Heart left ventricle (tissue), 16 donors: ENCODE data around the gene MIA2. TPM values are rescaled to one million over a fixed set of nuclear protein-coding genes. Genes with fewer than 3 reads are reported as not detected.
A peak's percentile ranks its signal among the peaks of the same experiment; 100 is the strongest.

Experiments used
- ATAC-seq, 4 donors: fragments of 200-7000 bp; cut with Tn5 transposase; one replicate each; pipeline ENCODE4 v1.9.1; 2020 to 2022; ENCODE audit warnings: moderate library complexity in 4 of 4, mild to moderate bottlenecking in 3 of 4, moderate number of reproducible peaks in 1 of 4
- DNase-seq, 5 donors: peaks; one replicate each; pipeline ENCODE4 v3.0.0-alpha.2; 2020
- H3K27ac ChIP-seq, 12 donors: fragments of 200-600 bp; sonication (generic) in 4 of 12; one replicate each; pipeline versions ENCODE4 v1.5.0 to v1.8.0; 2016 to 2022; ENCODE audit warnings: mild to moderate bottlenecking in 2 of 12
- H3K27me3 ChIP-seq, 9 donors: fragments of 200-600 bp; sonication (generic) in 2 of 9; one replicate each; pipeline versions ENCODE4 v1.5.1 to v1.8.0; 2016 to 2022; ENCODE audit warnings: mild to moderate bottlenecking in 3 of 9
- H3K36me3 ChIP-seq, 9 donors: fragments of 200-600 bp; sonication (generic) in 2 of 9; one replicate each; pipeline versions ENCODE4 v1.5.0 to v1.8.0; 2018 to 2022; ENCODE audit warnings: mild to moderate bottlenecking in 2 of 9
- H3K4me1 ChIP-seq, 12 donors: fragments of 200-600 bp; sonication (generic) in 4 of 12; one replicate each; pipeline versions ENCODE4 v1.5.0 to v1.8.0; 2016 to 2022; ENCODE audit warnings: mild to moderate bottlenecking in 3 of 12
- H3K4me3 ChIP-seq, 12 donors: fragments of 200-600 bp; sonication (generic) in 4 of 12; one replicate each; pipeline versions ENCODE4 v1.5.0 to v1.8.0; 2017 to 2022; ENCODE audit warnings: mild to moderate bottlenecking in 9 of 12, moderate library complexity in 4 of 12
- H3K9me3 ChIP-seq, 12 donors: fragments of 200-600 bp; sonication (generic) in 4 of 12; one replicate each; pipeline versions ENCODE4 v1.5.0 to v1.8.0; 2016 to 2022; ENCODE audit warnings: mild to moderate bottlenecking in 1 of 12
- CTCF ChIP-seq, 12 donors: fragments of 200-600 bp; sonication (generic) in 4 of 12; IDR thresholded peaks; one replicate each; pipeline versions ENCODE4 v1.5.0 to v1.8.0; 2018 to 2022; ENCODE audit warnings: antibody characterized with exemption in 12 of 12, mild to moderate bottlenecking in 5 of 12
- POLR2A ChIP-seq, 2 donors: fragments of 450-650 bp; IDR thresholded peaks; one replicate each; pipeline ENCODE4 v1.6.1; 2017; ENCODE audit warnings: antibody characterized with exemption in 2 of 2, mild to moderate bottlenecking in 2 of 2, moderate library complexity in 2 of 2
- WGBS, 4 donors: extraction: QIAGEN DNeasy Blood & Tissue Kit in 2 of 4; methylation state at CpG; one replicate each; pipeline versions ENCODE4 v1.1.5 to v1.1.7; 2013 to 2018; 5-methylcytosine and 5-hydroxymethylcytosine counted together
- intact Hi-C, 10 donors: fragments of 100-400 bp; cut with DNase I; formaldehyde crosslinking; loops; one replicate each; pipeline versions ENCODE4 v1.11.1 to v1.14.2; 2022
- polyA plus RNA-seq, 2 donors: library from polyadenylated mRNA; stranded (reverse); fragments of 200-250 nt; gene quantifications; one replicate each; pipeline ENCODE4 v1.2.3, GENCODE V29; 2013
- total RNA-seq, 9 donors: library from RNA; depleted of rRNA in 2 of 9; stranded (reverse); fragments of >200 nt in 2 of 9; fragmentation: NEBNext Ultra II Directional in 3 of 9; extraction: Animal tissue kit (Norgen Biotek cat#: 25700) in 3 of 9; gene quantifications; one replicate each; pipeline versions ENCODE4 v1.1.0 to v1.2.4, GENCODE V29; 2016 to 2023
- donor health status: ischemic (EF 13 %, LVEDD 7.1; RV severe dilation, severe dysfunction).
- donor health status: healthy with polysubstance abuse.
- donor health status: DM: no; HTN: yes; CAD: no.
- donor health status: DM: no; HTN: no; CAD: no.
- donor health status: ischemic (EF 25% LVEDD 6.9; RV normal size, moderate dysfunction).
- donor health status: ischemic (EF 25% LVEDD 5.7; RV mildly dilated, moderate dysfunction).
- donor health status: healthy.
- donor health status: DM: yes; HTN: yes; CAD: no.
- donor health status: ischemic (EF 35%, LVEDD 5.7; RV mildly dilated, moderate dysfunction).
- donor health status: nonischemic (EF 11% LVEDD 7.7; RV severe dilation, severe dysfunction).
- donor health status: DM: yes; HTN: yes; CAD: no.
- donor health status: PGD.
- donor health status: ischemic (EF 29% LVEDD 5.4; RV normal size, mild dysfunction).
- donor health status: nonischemic (EF 23%, LVEDD 6.1; RV moderate dilation, normal function).

Gene MIA2
- total and polyA plus RNA-seq, 11 donors: 9.3 to 31.8 (median 19.8) TPM

- Histone ChIP-seq H3K27ac (peak overlapping the region; percentile 92 to 100 (median 99)), H3K27me3 (no peaks in the 10 kb centered on the region), H3K4me3 (peak overlapping the region; percentile 71 to 97 (median 92)), H3K4me1 (peaks cover 0 to 50% (median 38%) of the 10 kb centered on the region in 12 donors), H3K36me3 (no peaks in the 10 kb centered on the region), H3K9me3 (no peaks in the 10 kb centered on the region)
- intact Hi-C loops: loop anchor here in 7 of 10 donors (1.0 to 10.0 kb wide), 10 partner anchors 157 to 329 kb away; partner anchors contain the start of genes TRAPPC6B (in 5 of the 7), PNN (in 4 of the 7) and SEC23A (in 2 of the 7)
- ATAC-seq (peak in 1 of 4 donors; percentile 0), DNase-seq (peak; percentile 21 to 70 (median 48))
- peak in 1 of 2 donors; percentile 62 for TF ChIP-seq POLR2A (IDR thresholded peaks at IDR 0.05)
- no peak for TF ChIP-seq CTCF (IDR thresholded peaks at IDR 0.05)
- WGBS, 4 donors: 0 to 1% (median 0%) methylated on average over 9 to 81 of the region's 81 CpGs
These were observed 197.9 kb downstream of the MIA2 start for GRCh38 chr14:39431416-39432178.

- peak; percentile 97 to 99 (median 97) for DNase-seq
- intact Hi-C loops: loop anchor here in 7 of 10 donors (1.0 to 10.0 kb wide), 10 partner anchors 157 to 330 kb away; partner anchors contain the start of genes TRAPPC6B (in 5 of the 7), PNN (in 4 of the 7) and SEC23A (in 2 of the 7)
- peak; percentile 92 to 96 (median 95) for ATAC-seq
- no peaks in the 10 kb centered on the region for H3K27me3 ChIP-seq
- H3K36me3 ChIP-seq: no peaks in the 10 kb centered on the region
- peaks cover 0 to 44% (median 32%) of the 10 kb centered on the region in 12 donors for H3K4me1 ChIP-seq
- H3K9me3 ChIP-seq: no peaks in the 10 kb centered on the region
- peak within 1 kb of the TSS; percentile 71 to 97 (median 92) for H3K4me3 ChIP-seq
- peak in 1 of 2 donors; percentile 30 for TF ChIP-seq POLR2A (IDR thresholded peaks at IDR 0.05)
- TF ChIP-seq CTCF (IDR thresholded peaks at IDR 0.05): no peak
- 1 to 2% (median 1%) methylated on average over 13 to 47 of the region's 47 CpGs for WGBS, 4 donors
- H3K27ac ChIP-seq: peak within 1 kb of the TSS; percentile 92 to 100 (median 99)
These were observed 198.5 kb downstream of the MIA2 start, which contains the start of gene FBXO33 for GRCh38 chr14:39432179-39432618. Gene FBXO33 (minus strand): TSS chr14:39432433. CDS start chr14:39432162, 271 bp downstream.

GRCh38 chr14:39432619-39433451, 199.1 kb downstream of the MIA2 start:
- intact Hi-C loops: loop anchor here in 7 of 10 donors (1.0 to 10.0 kb wide), 10 partner anchors 158 to 331 kb away; partner anchors contain the start of genes TRAPPC6B (in 5 of the 7), PNN (in 4 of the 7) and SEC23A (in 2 of the 7)
- Histone ChIP-seq H3K4me1 (peaks cover 0 to 38% (median 30%) of the 10 kb centered on the region in 12 donors), H3K36me3 (no peaks in the 10 kb centered on the region), H3K27me3 (no peaks in the 10 kb centered on the region), H3K27ac (peak overlapping the region; percentile 60 to 100 (median 98)), H3K4me3 (peak overlapping the region; percentile 49 to 97 (median 90)), H3K9me3 (no peaks in the 10 kb centered on the region)
- ATAC-seq: peak; percentile 90 to 93 (median 92)
- 0 to 1% (median 0%) methylated on average over 23 to 38 of the region's 38 CpGs for WGBS, 4 donors
- peak; percentile 91 to 95 (median 93) for DNase-seq
- TF ChIP-seq CTCF (IDR thresholded peaks at IDR 0.05) (peak in 6 of 12 donors; percentile 8 to 37 (median 30)), POLR2A (IDR thresholded peaks at IDR 0.05) (peak in 1 of 2 donors; percentile 42)
